OCI-LY1 (cell line): Measurements from ENCODE around the gene UNC5B.

Source experiments
- H2AFZ ChIP-seq: fragments of 200-600 bp; sonication (generic), shearing (Covaris generic); 2 replicates; pipeline ENCODE4 v1.6.0; 2014; ENCODE audit warnings: antibody characterized with exemption, mild to moderate bottlenecking, low read length
- H3F3A ChIP-seq: fragments of 200-600 bp; sonication (generic), shearing (Covaris generic); 2 replicates; pipeline ENCODE4 v1.6.0; 2014; ENCODE audit warnings: mild to moderate bottlenecking, antibody characterized with exemption, low read length, moderate library complexity; ENCODE audit not compliant: insufficient read depth
- H3K27ac ChIP-seq: fragments of 200-600 bp; sonication (generic); 2 replicates; pipeline ENCODE4 v1.5.1; 2014; ENCODE audit warnings: low read length, mixed run types, mild to moderate bottlenecking, low read depth; ENCODE audit not compliant: poor library complexity, severe bottlenecking
- H3K27me3 ChIP-seq: fragments of 200-600 bp; sonication (generic); 2 replicates; pipeline ENCODE4 v1.6.0; 2014; ENCODE audit warnings: antibody characterized with exemption, mild to moderate bottlenecking, low read length, moderate library complexity; ENCODE audit not compliant: insufficient read depth
- H3K36me3 ChIP-seq: fragments of 200-600 bp; sonication (generic); 2 replicates; pipeline ENCODE4 v1.6.1; 2014; ENCODE audit warnings: mild to moderate bottlenecking, antibody characterized with exemption, low read length, moderate library complexity, mixed read lengths; ENCODE audit not compliant: insufficient read depth
- H3K4me1 ChIP-seq: fragments of 200-600 bp; sonication (generic); 2 replicates; pipeline ENCODE4 v1.5.1; 2014; ENCODE audit warnings: mild to moderate bottlenecking, low read length, moderate library complexity; ENCODE audit not compliant: insufficient read depth, severe bottlenecking
- H3K4me2 ChIP-seq: fragments of 200-600 bp; sonication (generic), shearing (Covaris generic); 2 replicates; pipeline ENCODE4 v1.6.1; 2014; ENCODE audit warnings: low read length
- H3K4me3 ChIP-seq: fragments of 200-600 bp; sonication (generic); 2 replicates; pipeline ENCODE4 v1.5.1; 2014; ENCODE audit warnings: low read length, low read depth, mild to moderate bottlenecking, mixed read lengths; ENCODE audit not compliant: poor library complexity, severe bottlenecking
- H3K79me2 ChIP-seq: fragments of 200-600 bp; shearing (Covaris generic); 2 replicates; pipeline ENCODE4 v1.6.1; 2016; ENCODE audit warnings: mixed run types, low read length, mixed read lengths; ENCODE audit not compliant: insufficient read depth
- H3K9ac ChIP-seq: fragments of 200-600 bp; sonication (generic), shearing (Covaris generic); 2 replicates; pipeline ENCODE4 v1.6.1; 2014; ENCODE audit warnings: mild to moderate bottlenecking, low read length, mixed read lengths
- H3K9me2 ChIP-seq: fragments of 200-600 bp; sonication (generic), shearing (Covaris generic); 2 replicates; pipeline ENCODE4 v1.6.1; 2014; ENCODE audit warnings: low read depth, mild to moderate bottlenecking, low read length, mixed read lengths
- H3K9me3 ChIP-seq: fragments of 200-600 bp; shearing (Covaris generic); 2 replicates; pipeline ENCODE4 v1.6.1; 2014; ENCODE audit warnings: low read length, mixed read lengths
- H4K20me1 ChIP-seq: fragments of 200-600 bp; sonication (generic), shearing (Covaris generic); 2 replicates; pipeline ENCODE4 v1.6.0; 2016; ENCODE audit warnings: mild to moderate bottlenecking, low read length; ENCODE audit not compliant: insufficient read depth
- CTCF ChIP-seq: fragments of 200-600 bp; sonication (generic), shearing (Covaris generic); IDR thresholded peaks from 2 replicates; pipeline ENCODE4 v1.5.1; 2017; ENCODE audit warnings: mild to moderate bottlenecking, antibody characterized with exemption, low read length, moderate library complexity, mixed read lengths
- EZH2 ChIP-seq: fragments of 200-600 bp; sonication (generic), shearing (Covaris generic); IDR thresholded peaks from 2 replicates; pipeline ENCODE4 v1.8.0; 2017; ENCODE audit warnings: borderline replicate concordance, mixed run types, mild to moderate bottlenecking, antibody characterized with exemption, low read length, moderate library complexity, mixed read lengths

UNC5B gene

GRCh38 chr10:71336632-71337031 is 124.3 kb downstream of the UNC5B start:
- no peaks in the 10 kb centered on the region for H3K9me3 ChIP-seq
- H3K9me2 ChIP-seq, result no peaks in the 10 kb centered on the region
- H4K20me1 ChIP-seq, result no peaks in the 10 kb centered on the region
- no peak overlapping the region for H3K9ac ChIP-seq
- no peak overlapping the region for H3K27ac ChIP-seq
- H3F3A ChIP-seq, result no peaks in the 10 kb centered on the region
- H3K4me2 ChIP-seq, result no peak overlapping the region
- H3K4me1 ChIP-seq, result no peaks in the 10 kb centered on the region
- peaks cover 5% of the 10 kb centered on the region; the same call in 1 of the 2 replicates for H3K36me3 ChIP-seq
- no peak overlapping the region for H3K4me3 ChIP-seq
- no peak overlapping the region for H2AFZ ChIP-seq
- TF ChIP-seq EZH2, result no peak
- TF ChIP-seq CTCF, result no peak
- H3K27me3 ChIP-seq, result no peaks in the 10 kb centered on the region; the same call in 1 of the 2 replicates
- no peaks in the 10 kb centered on the region for H3K79me2 ChIP-seq

- no peak overlapping the region for H3K27ac ChIP-seq
- H4K20me1 ChIP-seq, result no peaks in the 10 kb centered on the region
- TF ChIP-seq CTCF, result no peak
- no peaks in the 10 kb centered on the region for H3K9me2 ChIP-seq
- H2AFZ ChIP-seq, result no peak overlapping the region
- H3K4me1 ChIP-seq, result no peaks in the 10 kb centered on the region
- H3K79me2 ChIP-seq, result no peaks in the 10 kb centered on the region
- H3K4me3 ChIP-seq, result no peak overlapping the region
- H3K9ac ChIP-seq, result no peak overlapping the region
- H3K9me3 ChIP-seq, result no peaks in the 10 kb centered on the region
- no peak overlapping the region for H3K4me2 ChIP-seq
- peaks cover 5% of the 10 kb centered on the region; the same call in 1 of the 2 replicates for H3K36me3 ChIP-seq
- no peaks in the 10 kb centered on the region for H3F3A ChIP-seq
- no peaks in the 10 kb centered on the region; the same call in 1 of the 2 replicates for H3K27me3 ChIP-seq
Measured at GRCh38 chr10:71337219-71337701, 124.9 kb downstream of the UNC5B start.

GRCh38 chr10:71338728-71339495 is 126.5 kb downstream of the UNC5B start:
- no peaks in the 10 kb centered on the region for H3F3A ChIP-seq
- TF ChIP-seq EZH2 (no peak), CTCF (no peak)
- no peaks in the 10 kb centered on the region for H3K9me3 ChIP-seq
- H4K20me1 ChIP-seq, result no peaks in the 10 kb centered on the region
- H2AFZ ChIP-seq, result no peak overlapping the region
- no peaks in the 10 kb centered on the region; the same call in 1 of the 2 replicates for H3K27me3 ChIP-seq
- H3K4me2 ChIP-seq, result no peak overlapping the region
- no peaks in the 10 kb centered on the region for H3K9me2 ChIP-seq
- no peak overlapping the region for H3K9ac ChIP-seq
- H3K27ac ChIP-seq, result no peak overlapping the region
- H3K4me1 ChIP-seq, result no peaks in the 10 kb centered on the region
- no peaks in the 10 kb centered on the region for H3K79me2 ChIP-seq
- H3K36me3 ChIP-seq, result peaks cover 5% of the 10 kb centered on the region; the same call in 1 of the 2 replicates
- H3K4me3 ChIP-seq, result no peak overlapping the region
